A549 (cell line): Measurements from ENCODE around the gene AKR1C3.

ENCODE experiments used
- MYC ChIP-seq: IDR thresholded peaks from 2 replicates; pipeline ENCODE4 v1.6.1; 2012; ENCODE audit warnings: mild to moderate bottlenecking, inconsistent platforms, low read length, improper control_type of control experiment, borderline replicate concordance
- TP53 ChIP-seq: fragments of 250-450 bp; sonication (Bioruptor Pico); IDR thresholded peaks from 2 replicates; pipeline ENCODE4 v1.5.0; 2021; ENCODE audit warnings: mild to moderate bottlenecking, moderate library complexity

- no peak for TF ChIP-seq TP53 (CRISPR knock-in tag)
- TF ChIP-seq MYC, result no peak
Observed at GRCh38 chr10:5151076-5151475, 56.9 kb downstream of the AKR1C3 start.
